Activated effector memory CD4-positive, alpha-beta T cell treated with Interleukin-2 at 50 U/mL for 16 hours (primary cell): Measurements from ENCODE around the gene CRTC3.
A peak's percentile ranks its signal among the peaks of the same experiment; 100 is the strongest.
"Not testable (repeated sequence)": the region's sequence is repeated elsewhere in the genome, so short reads cannot be mapped to it uniquely, and the experiment has no call there.

Experiments
- DNase-seq: peaks from one replicate; pipeline ENCODE4 v3.0.0-alpha.2; 2020

CRTC3 gene, protein sequence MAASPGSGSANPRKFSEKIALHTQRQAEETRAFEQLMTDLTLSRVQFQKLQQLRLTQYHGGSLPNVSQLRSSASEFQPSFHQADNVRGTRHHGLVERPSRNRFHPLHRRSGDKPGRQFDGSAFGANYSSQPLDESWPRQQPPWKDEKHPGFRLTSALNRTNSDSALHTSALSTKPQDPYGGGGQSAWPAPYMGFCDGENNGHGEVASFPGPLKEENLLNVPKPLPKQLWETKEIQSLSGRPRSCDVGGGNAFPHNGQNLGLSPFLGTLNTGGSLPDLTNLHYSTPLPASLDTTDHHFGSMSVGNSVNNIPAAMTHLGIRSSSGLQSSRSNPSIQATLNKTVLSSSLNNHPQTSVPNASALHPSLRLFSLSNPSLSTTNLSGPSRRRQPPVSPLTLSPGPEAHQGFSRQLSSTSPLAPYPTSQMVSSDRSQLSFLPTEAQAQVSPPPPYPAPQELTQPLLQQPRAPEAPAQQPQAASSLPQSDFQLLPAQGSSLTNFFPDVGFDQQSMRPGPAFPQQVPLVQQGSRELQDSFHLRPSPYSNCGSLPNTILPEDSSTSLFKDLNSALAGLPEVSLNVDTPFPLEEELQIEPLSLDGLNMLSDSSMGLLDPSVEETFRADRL

DNA sequence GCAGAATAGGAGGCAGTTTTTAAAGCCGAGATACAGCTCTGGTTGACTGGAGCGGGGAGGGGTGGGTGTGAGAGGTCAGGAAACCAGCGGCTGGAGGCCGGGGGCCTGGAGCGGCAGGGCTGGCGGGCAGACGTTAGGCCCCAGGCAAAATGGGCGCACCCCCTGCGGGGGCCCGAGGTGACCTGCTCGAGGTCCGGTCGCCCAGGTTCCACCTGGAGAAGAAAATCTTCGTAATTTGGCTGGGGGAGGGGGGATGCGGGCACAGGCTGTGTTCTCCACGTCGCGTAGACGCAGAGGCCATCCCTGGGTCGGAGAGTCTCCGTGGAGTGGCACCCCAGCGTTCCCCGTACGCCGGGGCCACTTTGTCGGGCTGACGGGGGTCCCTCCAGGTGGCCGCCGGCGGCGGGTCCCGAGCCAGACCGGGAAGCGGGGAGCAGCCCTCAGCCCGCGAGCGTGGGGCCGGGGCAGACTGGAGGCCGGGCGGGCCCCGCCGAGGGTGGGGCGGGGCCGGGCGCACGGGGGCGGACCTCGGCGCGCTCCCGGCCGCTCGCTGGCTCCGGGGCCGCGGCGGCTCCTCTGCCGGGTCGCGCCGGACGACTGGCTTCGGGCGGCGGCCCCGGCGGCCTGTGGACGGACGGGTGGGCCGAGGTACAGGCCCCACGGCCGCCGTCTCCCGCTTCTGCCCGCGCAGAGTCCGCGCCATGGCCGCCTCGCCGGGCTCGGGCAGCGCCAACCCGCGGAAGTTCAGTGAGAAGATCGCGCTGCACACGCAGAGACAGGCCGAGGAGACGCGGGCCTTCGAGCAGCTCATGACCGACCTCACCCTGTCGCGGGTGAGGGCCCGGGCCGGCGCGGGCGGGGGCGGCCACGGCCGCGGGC lies at the start of gene CRTC3:
CRTC3 (plus strand) TSS at position 553 of the 879 bp plus-strand sequence; CDS start at position 702, 149 bp downstream.
- peak; percentile 54 for DNase-seq

DNA sequence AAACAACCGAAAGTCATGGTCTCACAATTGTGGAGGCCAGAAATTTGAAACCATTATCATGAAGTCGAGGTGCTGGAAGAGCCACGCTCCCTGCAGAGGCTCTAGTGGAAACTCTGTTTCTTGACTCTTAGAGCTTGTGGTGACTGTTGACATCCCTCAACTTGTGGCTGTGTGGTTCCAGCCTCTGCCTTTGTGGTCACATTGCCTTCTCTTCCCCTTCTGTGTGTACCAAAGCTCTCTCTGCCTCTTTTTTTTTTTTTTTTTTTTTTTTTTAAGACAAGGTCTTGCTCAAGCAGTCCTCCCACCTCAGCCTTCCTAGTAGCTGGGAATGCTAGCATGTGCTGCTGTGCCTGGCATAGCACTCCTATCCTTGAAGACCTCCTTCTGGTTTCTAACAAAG lies 48.7 kb upstream of the CRTC3 start:
- no peak for DNase-seq

DNA sequence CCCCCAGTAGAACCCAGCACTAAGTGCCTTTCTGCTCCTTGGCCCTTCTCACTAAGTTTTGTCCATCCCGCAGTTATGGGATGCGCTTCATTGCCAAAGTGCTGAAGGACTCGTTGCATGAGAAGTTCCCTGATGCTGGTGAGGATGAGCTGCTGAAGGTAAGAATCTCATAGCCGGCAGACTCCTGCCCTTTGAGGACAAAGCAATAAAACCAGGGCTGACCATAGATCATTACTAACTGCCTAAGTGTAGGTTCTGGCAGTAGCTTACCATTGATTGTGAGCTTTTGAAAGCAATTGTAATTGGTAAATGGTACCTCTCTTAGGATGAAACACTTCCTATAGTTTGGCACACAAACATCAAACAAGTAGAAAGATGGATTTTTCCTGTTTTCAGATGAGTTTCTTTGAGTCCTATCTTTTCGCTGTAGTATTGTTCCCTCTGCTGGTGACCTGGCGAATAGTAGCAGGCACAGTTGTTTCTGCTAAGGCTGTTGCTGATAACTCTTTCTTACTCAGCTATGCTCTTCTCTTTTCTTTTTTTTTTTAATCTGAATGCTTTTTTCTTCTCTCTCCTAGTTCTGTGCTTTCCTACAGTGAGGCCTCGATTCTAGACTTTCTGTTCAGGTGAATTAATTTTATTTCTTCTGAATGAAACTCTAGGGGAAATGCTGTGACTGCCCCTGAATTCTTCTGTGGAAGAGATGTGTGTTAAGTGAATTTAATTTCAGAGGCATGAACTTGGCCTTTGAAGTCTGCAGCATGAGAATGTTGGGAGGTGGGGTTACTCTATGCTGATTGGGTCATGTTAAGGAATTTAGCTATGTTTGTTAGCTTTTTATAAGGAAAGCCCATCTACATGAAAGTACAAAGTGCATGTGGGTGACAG lies 47.4 kb upstream of the CRTC3 start:
- no peak for DNase-seq

DNA sequence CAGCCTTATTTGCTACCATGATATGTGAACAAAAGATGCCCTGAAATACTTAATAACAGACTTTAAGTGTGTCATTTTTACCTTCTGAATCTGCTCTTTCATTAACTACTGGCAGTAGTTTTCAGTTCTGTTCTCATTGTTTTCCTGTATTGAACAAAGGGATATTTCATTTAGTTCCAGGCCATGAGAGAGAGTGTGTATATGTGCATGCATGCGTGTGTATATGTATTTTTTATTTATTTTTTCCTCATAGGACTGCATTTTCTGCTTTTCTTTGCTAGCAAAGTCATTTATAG lies 46.8 kb upstream of the CRTC3 start:
- DNase-seq, result no peak

DNA sequence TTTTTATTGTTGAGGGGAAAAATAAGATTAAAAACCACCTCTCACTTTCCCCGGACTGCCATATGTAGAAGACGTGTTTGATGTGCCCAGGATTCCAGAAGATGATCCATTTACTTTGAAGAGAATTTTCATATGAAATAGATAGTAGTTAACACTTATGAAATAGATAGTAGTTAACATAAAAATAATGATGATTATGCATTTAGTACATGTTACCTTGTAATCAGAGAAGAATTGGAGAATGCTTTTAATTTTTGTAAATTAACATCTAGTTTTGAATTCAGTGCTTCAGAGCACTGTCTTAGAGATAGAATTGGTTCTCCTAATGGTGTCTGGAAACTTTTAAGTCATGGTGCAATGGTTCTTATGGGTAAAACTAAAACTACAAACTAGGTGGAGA lies 46.1 kb upstream of the CRTC3 start:
- no peak for DNase-seq

DNA sequence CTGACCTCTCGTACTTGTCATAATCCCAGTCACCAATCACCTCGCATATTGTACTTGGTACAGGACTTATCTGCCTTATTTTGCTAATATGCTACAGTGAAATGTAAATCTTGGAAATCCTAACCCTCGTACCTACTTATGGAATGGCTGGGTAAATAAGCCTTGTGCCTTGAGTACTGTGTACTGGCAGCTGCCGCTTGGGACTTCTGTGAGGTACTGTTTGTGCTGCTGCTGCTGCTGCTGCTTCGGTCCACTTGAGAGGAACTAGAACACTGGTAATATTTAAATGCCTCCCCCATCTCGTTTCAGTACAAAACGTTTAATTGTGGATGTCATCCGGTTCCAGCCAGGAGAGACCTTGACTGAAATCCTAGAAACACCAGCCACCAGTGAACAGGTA lies 42.5 kb upstream of the CRTC3 start:
- no peak for DNase-seq

DNA sequence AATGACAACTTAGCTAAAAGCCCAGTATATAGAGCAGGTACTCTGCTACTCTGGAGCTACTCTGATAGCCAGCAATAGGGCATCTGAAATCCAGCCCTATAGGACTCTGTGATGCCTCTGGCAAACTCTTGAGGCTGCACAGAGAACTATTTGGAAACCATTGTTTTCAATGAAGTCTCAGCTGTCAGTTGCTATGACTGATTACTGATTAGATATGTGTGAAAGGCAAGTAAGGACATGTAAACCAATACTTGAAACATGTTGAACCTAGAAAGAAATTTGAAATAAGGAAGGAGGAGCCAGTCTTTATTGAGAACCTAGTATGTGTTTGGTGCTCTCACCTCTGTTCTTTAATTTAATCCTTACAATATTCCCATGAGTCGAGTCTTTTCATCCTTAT lies 40.2 kb upstream of the CRTC3 start:
- DNase-seq, result no peak

DNA sequence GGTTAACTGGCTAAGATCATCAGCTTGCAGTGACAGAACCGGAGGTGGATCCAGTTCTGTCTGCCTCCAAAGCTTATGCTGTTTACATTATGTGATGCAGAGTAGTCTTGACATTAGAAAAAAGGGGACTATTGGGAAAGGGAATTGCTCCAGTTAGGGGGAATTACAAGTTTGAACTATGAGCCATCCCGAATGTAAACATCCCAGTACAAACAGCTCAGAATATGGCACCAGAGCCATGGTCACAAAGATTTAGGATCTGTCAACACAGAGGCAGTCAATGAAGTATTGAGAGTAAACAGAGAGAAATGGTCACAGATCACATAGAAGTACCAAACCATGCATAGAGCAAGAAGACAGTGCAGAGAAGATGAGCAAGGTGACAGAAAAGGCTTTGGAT lies 39.8 kb upstream of the CRTC3 start:
- DNase-seq, result no peak

DNA sequence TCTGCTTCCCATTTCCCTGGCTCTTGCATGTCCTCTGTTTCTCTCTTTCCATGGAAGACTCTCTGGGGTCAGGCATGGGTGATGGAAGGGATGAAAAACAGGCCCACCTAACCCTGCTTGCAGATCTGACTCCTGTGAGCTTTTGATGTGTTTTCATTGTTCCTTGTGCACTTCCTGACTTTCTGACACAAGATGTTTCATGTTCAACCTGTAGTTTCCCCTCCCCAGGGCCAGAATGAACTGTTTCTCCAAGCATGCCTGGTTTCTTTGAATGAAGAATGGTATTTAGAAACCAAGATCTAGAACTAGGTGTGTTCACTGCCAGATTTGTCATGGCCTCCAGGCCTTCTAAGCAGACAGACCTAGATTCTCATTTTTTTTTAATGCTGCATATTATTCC lies 36.1 kb upstream of the CRTC3 start:
- no peak for DNase-seq

DNA sequence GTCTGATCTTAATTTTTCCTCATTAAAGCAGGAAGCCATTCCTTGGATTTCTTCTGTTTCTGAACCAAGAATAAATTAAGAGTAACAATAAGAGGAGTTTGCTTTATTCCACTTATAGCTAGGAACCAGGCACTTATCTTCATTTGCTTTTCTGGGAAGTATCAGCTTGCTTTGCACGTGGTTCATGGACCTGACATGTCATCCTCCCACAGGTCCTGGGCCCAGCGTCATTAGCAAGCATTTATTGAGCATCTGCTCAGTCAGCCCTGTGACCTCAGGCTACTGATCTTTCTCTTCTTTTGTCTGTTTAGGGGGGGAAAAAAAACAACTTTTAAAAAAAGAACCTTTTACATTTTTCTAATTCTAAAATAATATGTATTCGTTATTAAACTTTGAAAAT lies 34.7 kb upstream of the CRTC3 start:
- DNase-seq, result no peak

DNA sequence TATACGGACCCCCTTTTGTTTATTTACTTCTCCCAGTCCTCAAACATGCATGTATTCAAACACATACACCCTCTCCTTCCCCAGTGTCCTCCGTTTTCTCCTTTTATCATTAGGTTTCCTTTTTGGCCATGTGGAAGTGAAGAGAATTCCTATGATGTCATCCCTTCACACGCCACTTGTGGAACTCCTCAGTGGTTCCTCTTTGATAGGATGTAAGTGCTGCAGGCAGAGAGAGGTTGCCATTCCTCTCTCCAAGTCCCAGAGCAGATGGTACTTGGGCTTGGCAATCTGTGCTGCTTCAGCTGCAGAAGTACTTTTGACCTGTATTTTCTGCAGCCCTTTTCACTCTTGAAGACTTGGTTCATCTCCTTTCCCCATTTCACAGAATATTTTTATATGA lies 32.9 kb upstream of the CRTC3 start:
- no peak for DNase-seq

DNA sequence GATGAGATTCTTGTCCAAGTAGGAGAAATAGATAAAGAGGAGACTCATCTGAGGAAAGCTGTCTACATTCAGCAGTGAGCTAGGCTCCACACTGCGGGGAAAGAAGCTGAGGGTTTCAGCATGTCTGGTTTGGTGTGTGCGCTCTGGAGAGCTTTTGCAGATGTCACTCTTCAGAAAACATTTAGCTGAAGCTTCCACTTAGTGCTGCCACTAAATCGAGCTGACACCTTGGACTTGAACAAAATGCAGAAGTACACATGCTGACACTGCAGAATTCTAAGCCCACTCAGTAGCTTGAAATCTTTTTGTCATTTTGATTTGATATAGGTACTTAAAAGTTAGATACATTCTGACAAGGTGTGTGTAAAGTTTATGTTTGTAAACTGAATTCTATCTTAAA lies 32.3 kb upstream of the CRTC3 start:
- DNase-seq, result no peak

DNA sequence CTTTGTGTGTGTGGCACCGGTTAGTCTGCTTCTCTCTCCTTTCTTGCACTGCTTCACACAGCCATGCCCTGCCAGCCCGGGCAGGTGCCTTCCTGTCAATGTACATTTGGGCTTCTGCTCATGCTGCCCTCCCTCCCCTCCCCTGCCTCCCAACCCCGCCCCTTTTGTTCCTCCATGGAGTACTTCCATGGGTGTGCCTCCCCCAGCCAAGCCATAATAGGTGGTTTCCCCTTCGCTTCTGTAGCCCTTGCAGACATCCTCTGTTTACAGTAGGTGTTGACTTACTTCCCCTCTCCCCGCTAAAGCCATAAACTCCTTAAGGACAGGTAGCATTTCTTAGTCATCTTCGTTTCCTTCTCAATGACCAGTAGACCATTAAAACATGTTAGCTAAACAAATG lies 31.8 kb upstream of the CRTC3 start:
- DNase-seq, result no peak

DNA sequence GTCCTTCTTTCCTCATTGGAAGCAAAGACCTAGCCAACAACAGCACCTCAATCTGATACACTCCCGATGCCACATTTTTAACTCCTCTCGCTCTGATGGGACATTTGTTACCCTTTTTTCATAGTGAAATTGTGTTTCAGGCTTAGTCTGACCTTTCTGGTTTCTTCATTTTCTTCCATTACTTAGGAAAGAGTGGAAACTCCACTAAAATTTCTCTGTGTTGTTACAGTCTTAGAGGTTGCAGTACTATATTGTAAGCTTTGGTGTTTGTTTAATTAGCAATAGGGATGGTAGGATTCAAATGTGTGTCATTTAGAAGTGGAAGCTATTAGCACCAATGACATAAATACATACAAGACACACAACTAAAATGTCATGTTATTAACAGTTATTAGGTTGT lies 29.6 kb upstream of the CRTC3 start:
- no peak for DNase-seq

DNA sequence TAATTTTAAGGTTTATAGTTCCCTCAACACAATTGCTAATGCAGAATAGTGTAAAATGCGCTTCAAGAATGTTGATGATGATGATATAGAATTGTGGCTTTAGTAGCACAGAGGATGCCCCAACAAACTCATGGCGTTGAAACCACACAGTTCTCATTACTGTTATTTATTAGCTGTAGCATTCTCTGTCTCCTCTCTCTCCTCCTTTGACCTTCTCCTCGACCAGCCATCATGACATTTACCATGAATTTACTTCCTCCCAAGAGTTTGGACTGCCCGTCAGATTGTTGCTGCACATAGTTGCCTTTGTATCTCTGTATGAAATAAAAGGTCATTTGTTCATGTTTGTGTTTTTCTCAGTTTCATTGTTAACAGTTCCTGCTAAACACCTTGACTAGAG lies 27.8 kb upstream of the CRTC3 start:
- no peak for DNase-seq

DNA sequence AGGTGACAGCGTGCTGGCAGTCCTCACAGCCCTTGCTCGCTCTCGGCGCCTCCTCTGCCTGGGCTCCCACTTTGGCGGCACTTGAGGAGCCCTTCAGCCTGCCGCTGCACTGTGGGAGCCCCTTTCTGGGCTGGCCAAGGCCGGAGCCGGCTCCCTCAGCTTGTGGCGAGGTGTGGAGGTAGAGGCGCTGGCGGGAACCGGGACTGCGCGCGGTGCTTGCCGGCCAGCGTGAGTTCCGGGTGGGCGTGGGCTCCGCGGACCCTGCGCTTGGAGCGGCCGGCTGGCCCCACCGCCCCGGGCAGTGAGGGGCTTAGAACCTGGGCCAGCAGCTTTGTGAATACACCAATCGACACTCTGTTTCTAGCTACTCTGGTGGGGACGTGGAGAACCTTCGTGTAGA lies 18.9 kb upstream of the CRTC3 start:
- not testable (repeated sequence) for DNase-seq

DNA sequence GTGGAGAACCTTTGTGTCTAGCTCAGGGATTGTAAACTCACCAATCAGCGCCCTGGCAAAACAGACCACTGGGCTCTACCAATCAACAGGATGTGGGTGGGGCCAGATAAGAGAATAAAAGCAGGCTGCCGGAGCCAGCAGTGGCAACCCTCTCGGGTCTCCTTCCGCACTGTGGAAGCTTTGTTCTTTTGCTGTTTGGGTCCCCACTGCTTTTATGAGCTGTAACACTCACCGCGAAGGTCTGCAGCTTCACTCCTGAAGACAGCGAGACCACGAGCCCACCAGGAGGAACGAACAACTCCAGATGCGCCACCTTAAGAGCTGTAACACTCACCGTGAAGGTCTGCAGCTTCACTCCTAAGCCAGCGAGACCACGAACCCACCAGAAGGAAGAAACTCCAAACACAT lies 18.5 kb upstream of the CRTC3 start:
- not testable (repeated sequence) for DNase-seq

DNA sequence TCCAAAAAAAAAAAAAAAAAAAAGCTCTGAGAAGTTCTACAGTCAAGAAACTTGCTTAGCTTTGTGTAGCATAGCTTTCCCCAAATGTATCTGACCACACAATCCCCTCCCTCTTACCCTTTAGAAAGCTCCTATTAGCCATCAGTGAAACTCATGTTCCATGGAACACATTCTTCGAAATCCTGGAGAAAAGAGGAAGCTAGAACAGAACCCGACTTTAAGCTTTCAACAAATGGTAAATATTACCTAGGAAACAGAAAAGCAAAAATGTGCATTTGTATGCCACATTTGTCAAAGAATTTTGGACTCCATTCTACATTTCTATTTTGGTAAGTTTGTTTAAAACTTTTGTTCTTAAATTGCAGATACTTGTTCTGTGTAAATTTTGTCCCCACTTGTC lies 17.4 kb upstream of the CRTC3 start:
- no peak for DNase-seq

DNA sequence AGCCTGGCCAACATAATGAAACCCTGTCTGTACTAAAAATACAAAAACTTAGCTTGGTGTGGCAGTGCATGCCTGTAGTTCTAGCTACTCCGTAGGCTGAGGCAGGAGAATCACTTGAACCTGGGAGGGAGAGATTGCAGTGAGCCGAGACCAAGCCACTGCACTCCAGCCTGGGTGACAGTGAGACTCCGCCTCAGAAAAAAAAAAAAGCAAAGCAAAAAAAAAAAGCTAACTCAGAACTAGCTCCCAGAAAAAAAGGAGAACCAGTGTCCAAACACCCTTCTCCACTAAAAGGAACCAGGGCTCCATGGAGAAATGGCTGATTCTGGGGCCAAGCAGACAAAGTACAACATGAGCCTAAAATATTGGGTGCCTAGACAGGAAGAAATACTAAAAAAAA lies 16.7 kb upstream of the CRTC3 start:
- DNase-seq, result no peak

DNA sequence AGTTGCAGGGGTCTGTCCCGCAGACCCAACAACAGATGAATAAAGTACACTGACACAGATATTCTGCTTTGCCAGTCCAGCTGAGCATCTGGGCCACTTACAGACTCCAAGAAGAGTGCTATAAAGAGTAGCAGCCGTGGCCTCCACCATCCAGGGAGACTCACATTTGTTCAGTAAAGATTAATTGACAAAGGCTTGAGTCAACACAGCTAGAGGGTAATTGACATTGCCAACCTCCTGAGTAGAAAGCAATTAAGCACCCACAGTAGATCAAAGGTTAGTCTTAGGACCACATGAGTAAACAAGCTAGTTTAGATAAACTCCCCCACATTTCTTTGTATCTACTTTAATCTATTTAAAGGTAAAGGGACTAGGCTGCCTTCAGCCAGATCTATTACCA lies 16.3 kb upstream of the CRTC3 start:
- DNase-seq, result no peak

DNA sequence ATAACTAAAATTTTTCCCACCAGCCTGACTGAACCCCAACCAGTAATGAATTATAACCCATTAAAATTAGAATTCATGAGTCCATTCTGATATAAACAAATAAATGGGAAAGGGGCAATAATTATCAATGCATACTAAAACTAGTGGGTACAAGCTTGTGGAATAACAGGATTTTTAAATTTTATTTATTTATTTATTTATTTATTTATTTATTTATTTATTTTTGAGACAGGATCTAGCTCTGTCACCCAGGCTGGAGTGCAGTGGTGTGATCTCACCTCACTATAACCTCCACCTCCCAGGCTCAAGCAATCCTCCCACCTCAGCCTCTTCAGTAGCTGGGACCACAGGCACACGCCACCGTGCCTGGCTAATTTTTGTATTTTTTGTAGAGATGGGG lies 15.8 kb upstream of the CRTC3 start:
- not testable (repeated sequence) for DNase-seq

DNA sequence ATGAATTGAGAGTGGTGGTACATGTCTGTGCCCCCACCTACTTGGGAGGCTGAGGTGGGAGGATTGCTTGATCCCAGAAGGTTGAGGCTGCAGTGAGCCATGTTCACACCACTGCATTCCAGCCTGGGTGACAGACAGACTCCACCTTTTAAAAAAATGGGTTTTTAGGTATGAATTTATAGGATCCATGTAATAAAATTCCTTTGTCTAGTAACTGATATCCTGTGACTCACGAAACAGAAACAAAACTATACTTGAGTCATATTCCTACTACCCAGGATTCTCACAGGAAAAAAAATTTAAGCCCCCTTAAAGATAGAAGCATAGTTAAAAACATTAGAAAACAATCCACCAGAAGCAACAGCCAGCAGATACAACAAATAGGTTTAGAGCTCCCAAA lies 10.0 kb upstream of the CRTC3 start:
- DNase-seq, result no peak

DNA sequence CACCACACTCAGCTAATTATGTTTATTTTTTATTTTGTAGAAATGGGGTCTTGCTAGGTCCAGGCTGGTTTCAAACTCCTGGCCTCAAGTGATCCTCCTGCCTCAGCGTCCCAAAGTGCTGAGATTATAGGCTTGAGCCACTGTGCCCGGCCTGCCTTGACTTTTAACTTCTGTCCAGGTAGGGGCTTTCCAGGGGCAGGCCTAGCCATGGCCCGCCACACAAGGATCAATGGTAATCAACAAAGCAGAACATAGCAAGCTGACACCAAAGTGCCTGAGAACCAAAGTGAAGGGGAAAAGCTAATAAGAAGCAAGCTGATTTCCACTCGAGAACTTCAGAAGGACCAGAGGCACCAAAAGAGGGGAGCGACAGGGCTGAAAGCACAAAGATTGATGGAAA lies 9.4 kb upstream of the CRTC3 start:
- no peak for DNase-seq
